Stomach (tissue), 4 donors: Measurements from ENCODE around the gene PLEKHG3.

Source experiments
- CTCF ChIP-seq, 7 experiments: fragments of 450-650 bp in 4 of 7; fragments of 200-600 bp in 3 of 7; sonication (generic) in 3 of 7; IDR thresholded peaks; one replicate each; pipeline ENCODE4 v1.5.1; 2016 to 2019; ENCODE audit warnings: antibody characterized with exemption in 7 of 7, control low read depth in 2 of 7, mild to moderate bottlenecking in 1 of 7
- EP300 ChIP-seq: sonication (generic); formaldehyde crosslinking; IDR thresholded peaks from one replicate; pipeline ENCODE4 v1.6.1; 2017; ENCODE audit warnings: antibody characterized with exemption
- POLR2A ChIP-seq, 4 donors: fragments of 450-650 bp; IDR thresholded peaks; one replicate each; pipeline ENCODE4 v1.6.1; 2016; ENCODE audit warnings: antibody characterized with exemption in 4 of 4, control low read depth in 2 of 4, mild to moderate bottlenecking in 1 of 4, moderate library complexity in 1 of 4
- POLR2AphosphoS5 ChIP-seq, 3 donors: sonication (generic); formaldehyde crosslinking; IDR thresholded peaks; one replicate each; pipeline ENCODE4 v1.6.1; 2016; ENCODE audit warnings: antibody characterized with exemption in 3 of 3

- TF ChIP-seq CTCF (IDR thresholded peaks at IDR 0.05) (no peak), POLR2A (IDR thresholded peaks at IDR 0.05) (no peak), POLR2AphosphoS5 (IDR thresholded peaks at IDR 0.05) (no peak), EP300 (no peak)
These were observed 18.6 kb upstream of the PLEKHG3 start for GRCh38 chr14:64685371-64686281.
